Ishikawa (cell line): Measurements from ENCODE around the gene CCDC97.

Experiments
- CEBPB ChIP-seq: IDR thresholded peaks from 2 replicates; pipeline ENCODE4 v1.6.1; 2012
- CREB1 ChIP-seq: IDR thresholded peaks from 2 replicates; pipeline ENCODE4 v1.6.1; 2012; ENCODE audit warnings: low read depth
- EGR1 ChIP-seq: IDR thresholded peaks from 2 replicates; pipeline ENCODE4 v1.6.1; 2012
- EP300 ChIP-seq: IDR thresholded peaks from 2 replicates; pipeline ENCODE4 v1.6.1; 2012; ENCODE audit warnings: borderline replicate concordance
- FOXM1 ChIP-seq: IDR thresholded peaks from 2 replicates; pipeline ENCODE4 v1.6.1; 2012; ENCODE audit warnings: low read depth, borderline replicate concordance
- NFIC ChIP-seq: IDR thresholded peaks from 2 replicates; pipeline ENCODE4 v1.6.1; 2012
- RAD21 ChIP-seq: IDR thresholded peaks from 2 replicates; pipeline ENCODE4 v1.6.1; 2012; ENCODE audit warnings: low read depth
- TAF1 ChIP-seq: IDR thresholded peaks from 2 replicates; pipeline ENCODE4 v1.6.1; 2012; ENCODE audit warnings: low read depth, mild to moderate bottlenecking
- TCF12 ChIP-seq: IDR thresholded peaks from 2 replicates; pipeline ENCODE4 v1.6.1; 2012; ENCODE audit warnings: low read depth
- TEAD4 ChIP-seq: IDR thresholded peaks from 2 replicates; pipeline ENCODE4 v1.6.1; 2012
- YY1 ChIP-seq: IDR thresholded peaks from 2 replicates; pipeline ENCODE4 v1.6.1; 2012; ENCODE audit warnings: low read depth
- ZBTB7A ChIP-seq: IDR thresholded peaks from 2 replicates; pipeline ENCODE4 v1.6.1; 2012; ENCODE audit warnings: low read depth
- TF ChIP-seq, protein P1 (sequence below): IDR thresholded peaks from 2 replicates; pipeline ENCODE4 v1.6.1; 2012
- TF ChIP-seq, protein P2 (sequence below): IDR thresholded peaks from 2 replicates; pipeline ENCODE4 v1.6.1; 2012
- TF ChIP-seq, protein P3 (sequence below): IDR thresholded peaks from 2 replicates; pipeline ENCODE4 v1.6.1; 2012; ENCODE audit warnings: low read depth, mild to moderate bottlenecking

Gene CCDC97

DNA sequence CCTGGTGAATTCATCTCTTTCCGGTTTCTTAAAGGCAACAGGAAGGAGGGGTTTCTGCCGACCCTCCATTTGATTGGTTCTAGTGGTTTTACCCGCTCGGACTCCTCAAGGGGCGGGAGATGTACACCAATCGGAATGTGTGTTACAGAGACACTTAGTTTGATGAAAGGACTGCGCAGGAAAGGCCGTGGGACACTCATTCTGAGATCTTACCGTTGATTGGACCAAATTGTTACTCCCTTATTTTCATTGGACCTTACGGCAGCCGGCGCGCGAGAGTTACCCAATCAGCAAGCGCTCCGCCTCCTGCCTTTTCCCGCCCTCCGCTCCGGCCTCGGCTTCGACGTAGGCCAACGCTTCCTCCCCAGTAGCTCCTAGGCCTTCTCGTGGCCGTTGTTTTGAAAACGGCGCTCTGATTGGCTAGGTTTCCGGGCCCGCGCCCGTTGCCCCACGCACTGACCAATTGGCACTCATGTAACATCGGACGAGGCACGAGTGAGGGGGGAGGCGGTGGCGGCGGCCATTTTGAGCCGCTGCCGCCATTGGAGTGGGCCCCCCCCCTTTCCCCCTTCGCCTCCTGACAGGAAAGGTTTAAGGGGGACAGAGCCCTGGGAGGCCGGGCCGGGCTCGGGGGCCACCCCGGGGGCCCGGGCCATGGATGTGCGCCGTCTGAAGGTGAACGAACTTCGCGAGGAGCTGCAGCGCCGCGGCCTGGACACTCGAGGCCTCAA is 46.0 kb upstream of the CCDC97 start, which contains the start of gene HNRNPUL1:
Gene HNRNPUL1, plus strand, starts transcription at position 523 of the 731 bp plus-strand sequence. Its CDS starts 132 bp downstream, at position 655.
- TF ChIP-seq CREB1 (peak; percentile 70; the same call in 1 of the 2 replicates), YY1 (peak; percentile 99), CEBPB (no peak), TCF12 (peak; percentile 72), EP300 (peak; percentile 13; the same call in 1 of the 2 replicates), NFIC (0 out of 2 replicates have a peak, but pooled peaks have one; percentile 19), TAF1 (peak; percentile 87; the same call in 1 of the 2 replicates), FOXM1 (peak; percentile 61), TEAD4 (peak; percentile 61; the same call in 1 of the 2 replicates), RAD21 (no peak), ZBTB7A (0 out of 2 replicates have a peak, but pooled peaks have one; percentile 50), EGR1 (peak; percentile 83)
- TF ChIP-seq, protein P1, sequence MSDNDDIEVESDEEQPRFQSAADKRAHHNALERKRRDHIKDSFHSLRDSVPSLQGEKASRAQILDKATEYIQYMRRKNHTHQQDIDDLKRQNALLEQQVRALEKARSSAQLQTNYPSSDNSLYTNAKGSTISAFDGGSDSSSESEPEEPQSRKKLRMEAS = peak; percentile 93
- TF ChIP-seq, protein P2, sequence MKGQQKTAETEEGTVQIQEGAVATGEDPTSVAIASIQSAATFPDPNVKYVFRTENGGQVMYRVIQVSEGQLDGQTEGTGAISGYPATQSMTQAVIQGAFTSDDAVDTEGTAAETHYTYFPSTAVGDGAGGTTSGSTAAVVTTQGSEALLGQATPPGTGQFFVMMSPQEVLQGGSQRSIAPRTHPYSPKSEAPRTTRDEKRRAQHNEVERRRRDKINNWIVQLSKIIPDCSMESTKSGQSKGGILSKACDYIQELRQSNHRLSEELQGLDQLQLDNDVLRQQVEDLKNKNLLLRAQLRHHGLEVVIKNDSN = no peak
- TF ChIP-seq, protein P3, sequence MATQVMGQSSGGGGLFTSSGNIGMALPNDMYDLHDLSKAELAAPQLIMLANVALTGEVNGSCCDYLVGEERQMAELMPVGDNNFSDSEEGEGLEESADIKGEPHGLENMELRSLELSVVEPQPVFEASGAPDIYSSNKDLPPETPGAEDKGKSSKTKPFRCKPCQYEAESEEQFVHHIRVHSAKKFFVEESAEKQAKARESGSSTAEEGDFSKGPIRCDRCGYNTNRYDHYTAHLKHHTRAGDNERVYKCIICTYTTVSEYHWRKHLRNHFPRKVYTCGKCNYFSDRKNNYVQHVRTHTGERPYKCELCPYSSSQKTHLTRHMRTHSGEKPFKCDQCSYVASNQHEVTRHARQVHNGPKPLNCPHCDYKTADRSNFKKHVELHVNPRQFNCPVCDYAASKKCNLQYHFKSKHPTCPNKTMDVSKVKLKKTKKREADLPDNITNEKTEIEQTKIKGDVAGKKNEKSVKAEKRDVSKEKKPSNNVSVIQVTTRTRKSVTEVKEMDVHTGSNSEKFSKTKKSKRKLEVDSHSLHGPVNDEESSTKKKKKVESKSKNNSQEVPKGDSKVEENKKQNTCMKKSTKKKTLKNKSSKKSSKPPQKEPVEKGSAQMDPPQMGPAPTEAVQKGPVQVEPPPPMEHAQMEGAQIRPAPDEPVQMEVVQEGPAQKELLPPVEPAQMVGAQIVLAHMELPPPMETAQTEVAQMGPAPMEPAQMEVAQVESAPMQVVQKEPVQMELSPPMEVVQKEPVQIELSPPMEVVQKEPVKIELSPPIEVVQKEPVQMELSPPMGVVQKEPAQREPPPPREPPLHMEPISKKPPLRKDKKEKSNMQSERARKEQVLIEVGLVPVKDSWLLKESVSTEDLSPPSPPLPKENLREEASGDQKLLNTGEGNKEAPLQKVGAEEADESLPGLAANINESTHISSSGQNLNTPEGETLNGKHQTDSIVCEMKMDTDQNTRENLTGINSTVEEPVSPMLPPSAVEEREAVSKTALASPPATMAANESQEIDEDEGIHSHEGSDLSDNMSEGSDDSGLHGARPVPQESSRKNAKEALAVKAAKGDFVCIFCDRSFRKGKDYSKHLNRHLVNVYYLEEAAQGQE = peak; percentile 29; the same call in 1 of the 2 replicates

DNA sequence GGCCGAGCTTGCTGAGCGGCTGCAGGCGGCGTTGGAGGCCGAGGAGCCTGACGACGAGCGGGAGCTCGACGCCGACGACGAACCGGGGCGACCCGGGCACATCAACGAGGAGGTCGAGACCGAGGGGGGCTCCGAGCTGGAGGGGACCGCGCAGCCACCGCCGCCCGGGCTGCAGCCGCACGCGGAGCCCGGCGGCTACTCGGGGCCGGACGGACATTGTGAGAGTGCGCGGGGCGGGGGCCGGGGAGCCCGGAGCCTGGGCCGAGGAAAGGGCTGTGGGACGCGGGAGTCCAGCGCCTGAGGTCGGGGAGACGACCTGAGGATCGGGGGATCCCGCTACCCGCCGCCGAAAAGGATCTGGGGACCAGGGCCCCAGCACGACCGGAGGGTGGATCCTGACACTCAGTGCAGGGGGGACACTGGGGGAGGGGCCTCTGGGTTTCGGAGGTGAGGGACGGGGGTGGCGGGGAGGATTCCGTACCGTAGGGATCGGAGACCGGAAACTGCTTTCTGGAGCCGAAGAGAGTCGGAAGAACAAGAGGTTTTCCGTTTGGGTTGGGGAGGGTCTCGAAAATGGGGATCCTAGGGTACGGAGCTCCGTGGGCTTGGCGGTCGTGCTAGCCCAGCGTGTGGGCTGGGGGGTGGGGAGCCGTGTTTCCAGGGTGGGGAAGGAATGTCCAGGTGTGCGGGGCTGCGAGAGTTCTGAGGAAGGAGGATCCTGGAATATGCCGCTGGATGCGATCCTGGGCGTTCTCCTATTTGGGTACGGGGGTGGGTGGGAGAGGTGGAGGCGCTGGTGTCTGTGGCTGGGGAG is 45.2 kb upstream of the CCDC97 start:
- TF ChIP-seq NFIC (no peak), FOXM1 (no peak), YY1 (no peak), EP300 (no peak), ZBTB7A (no peak), TCF12 (no peak), RAD21 (no peak), CEBPB (no peak)

DNA sequence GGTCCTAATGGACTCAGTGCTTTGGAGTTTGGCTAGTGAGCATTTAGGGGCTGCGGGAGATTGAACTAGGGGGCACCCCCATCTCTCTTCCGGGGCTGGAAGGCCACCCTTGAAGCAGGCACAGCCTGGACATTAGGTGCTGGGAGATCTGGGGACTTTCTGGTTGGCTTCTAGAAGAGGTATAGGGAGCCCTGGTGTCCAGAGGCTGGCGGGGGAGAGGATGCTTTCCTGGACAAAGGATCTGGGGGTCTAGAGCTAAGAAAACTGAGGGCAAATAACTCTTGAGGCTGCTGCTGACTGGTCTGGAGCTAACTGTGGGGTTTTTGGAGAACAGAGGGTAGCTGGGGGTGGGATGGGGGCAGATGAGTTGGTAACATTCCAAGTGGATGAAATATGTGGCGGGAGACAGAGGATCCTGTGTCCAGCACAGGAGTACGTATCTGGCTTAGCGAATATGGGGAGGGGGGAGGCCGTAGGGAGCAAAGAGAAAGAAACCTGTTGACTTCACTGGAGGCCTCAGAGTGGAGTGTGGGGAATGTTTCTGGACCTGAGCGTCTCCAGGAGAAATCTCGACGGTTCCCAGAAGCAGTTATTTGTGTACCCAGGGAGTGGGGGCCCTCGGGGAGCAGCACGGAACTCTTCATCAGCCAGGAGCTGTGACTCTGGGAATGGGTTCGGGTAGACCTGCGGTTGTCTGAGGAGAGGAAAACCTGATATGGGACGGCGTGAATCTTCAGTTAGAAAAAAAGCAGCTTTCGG is 44.4 kb upstream of the CCDC97 start:
- no peak for TF ChIP-seq ZBTB7A
- TF ChIP-seq TAF1 = no peak
- TF ChIP-seq EGR1 = no peak
- TF ChIP-seq, protein P3 = no peak
- no peak for TF ChIP-seq FOXM1
- TF ChIP-seq CREB1 = no peak
- TF ChIP-seq YY1 = no peak
- no peak for TF ChIP-seq NFIC
- TF ChIP-seq TCF12 = no peak
- TF ChIP-seq CEBPB = no peak
- TF ChIP-seq RAD21 = no peak
- TF ChIP-seq EP300 = no peak
- TF ChIP-seq, protein P2 = no peak
- TF ChIP-seq, protein P1 = no peak
- no peak for TF ChIP-seq TEAD4

DNA sequence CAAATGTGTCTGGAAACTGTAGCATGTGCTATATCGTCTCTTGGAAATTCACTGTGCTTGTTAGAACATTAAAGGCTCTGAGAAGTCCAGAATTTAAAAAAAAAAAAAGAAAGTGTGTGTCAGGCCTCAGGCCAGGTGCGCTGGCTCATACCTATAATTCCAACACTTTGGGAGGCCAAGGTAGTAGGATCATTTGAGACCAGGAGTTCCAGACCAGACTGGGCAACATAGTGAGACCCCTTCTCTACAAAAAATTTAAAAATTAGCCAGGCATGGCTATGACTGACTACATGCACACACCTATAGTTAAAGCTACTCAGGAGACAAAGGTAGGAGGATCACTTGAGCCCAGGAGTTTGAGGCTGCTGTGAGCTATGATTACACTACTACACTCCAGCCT is 40.9 kb upstream of the CCDC97 start:
- TF ChIP-seq EP300 (no peak), YY1 (no peak), CEBPB (no peak), RAD21 (no peak), FOXM1 (no peak), TCF12 (no peak)
- TF ChIP-seq, protein P1 = no peak
